Small intestine (tissue), 7 donors: ENCODE results near the gene ARNT2. TPM values are rescaled to one million over a fixed set of nuclear protein-coding genes. Genes with fewer than 3 reads are reported as not detected.

Experiments used
- DNase-seq, 2 donors: peaks; one replicate each; pipeline versions ENCODE4 v3.0.0 to v3.0.0-alpha.2; 2013
- FAIRE-seq: peaks from 2 replicates; lab custom pipeline; 2012; peaks lifted over from hg19 to GRCh38; lab: Jason Lieb, UNC
- H3K27ac ChIP-seq, 3 donors: one replicate each; pipeline ENCODE4 v1.5.1; 2013; ENCODE audit warnings: low read length in 2 of 3, mild to moderate bottlenecking in 2 of 3, control low read depth in 1 of 3, inconsistent platforms in 1 of 3, low read depth in 1 of 3, moderate library complexity in 1 of 3
- H3K27me3 ChIP-seq, 3 donors: one replicate each; pipeline ENCODE4 v1.6.1; 2013; ENCODE audit warnings: low read length in 3 of 3, inconsistent platforms in 1 of 3; ENCODE audit not compliant: control insufficient read depth in 3 of 3, insufficient read depth in 3 of 3
- H3K36me3 ChIP-seq, 3 donors: one replicate each; pipeline ENCODE4 v1.6.1; 2013; ENCODE audit warnings: low read length in 3 of 3, inconsistent platforms in 1 of 3, low read depth in 1 of 3, mild to moderate bottlenecking in 1 of 3, moderate library complexity in 1 of 3; ENCODE audit not compliant: control insufficient read depth in 3 of 3, insufficient read depth in 2 of 3
- H3K4me1 ChIP-seq, 3 donors: one replicate each; pipeline ENCODE4 v1.6.1; 2013; ENCODE audit warnings: low read length in 2 of 3, inconsistent platforms in 1 of 3, low read depth in 1 of 3, mild to moderate bottlenecking in 1 of 3, moderate library complexity in 1 of 3; ENCODE audit not compliant: control insufficient read depth in 3 of 3, insufficient read depth in 2 of 3
- H3K4me3 ChIP-seq, 3 donors: one replicate each; pipeline ENCODE4 v1.5.1; 2013; ENCODE audit warnings: low read length in 3 of 3, control low read depth in 1 of 3, inconsistent platforms in 1 of 3, low read depth in 1 of 3, mild to moderate bottlenecking in 1 of 3, moderate library complexity in 1 of 3
- H3K9me3 ChIP-seq, 2 donors: one replicate each; pipeline ENCODE4 v1.6.1; 2013; ENCODE audit warnings: low read depth in 1 of 2, low read length in 1 of 2; ENCODE audit not compliant: control insufficient read depth in 2 of 2, insufficient read depth in 1 of 2
- WGBS, 3 donors: extraction: QIAGEN DNeasy Blood & Tissue Kit; methylation state at CpG; one replicate each; pipeline ENCODE4 v1.1.7; 2013; 5-methylcytosine and 5-hydroxymethylcytosine counted together
- polyA plus RNA-seq, 4 donors: library from polyadenylated mRNA; stranded (reverse) in 3 of 4; unstranded in 1 of 4; fragments of 200-250 nt in 3 of 4; fragments of 120-200 nt in 1 of 4; gene quantifications; one replicate each; pipeline versions ENCODE4 v1.2.1 to v1.2.3, GENCODE V29; 2013
- donor health status: healthy with polysubstance abuse.
- donor health status: control.
- donor health status: control.
- donor health status: Bipolar disorder and iron deficiency.
- donor health status: healthy.

The ARNT2 gene
- polyA plus RNA-seq, 4 donors = 0.45 to 4.4 (median 2.4) TPM

DNA sequence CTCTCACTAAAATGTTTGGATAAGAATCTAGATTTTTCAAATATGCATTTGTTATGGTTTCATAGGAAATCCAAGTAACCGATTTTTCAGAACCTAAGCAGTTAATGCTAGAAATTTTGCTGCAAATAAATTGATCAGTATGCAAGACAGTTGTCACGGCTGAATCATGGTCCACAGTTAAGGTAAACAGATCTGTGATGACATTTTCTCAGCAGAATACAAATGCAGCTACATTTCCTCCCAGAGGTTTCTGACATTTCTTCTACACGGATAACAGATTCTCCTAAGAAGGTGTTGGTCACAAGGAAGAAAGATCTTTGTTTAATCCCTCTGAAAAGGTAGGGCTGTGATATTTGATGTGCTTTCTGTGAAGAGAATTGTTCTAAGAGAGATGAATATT lies 36.9 kb downstream of the ARNT2 start:
- 67 to 71% (median 70%) methylated on average over 3 of the region's 3 CpGs for WGBS, 3 donors
- DNase-seq (no peak), FAIRE-seq (no peak)
- Histone ChIP-seq H3K9me3 (no peaks in the 10 kb centered on the region), H3K27ac (no peak overlapping the region), H3K4me1 (no peaks in the 10 kb centered on the region), H3K4me3 (no peak overlapping the region), H3K27me3 (no peaks in the 10 kb centered on the region), H3K36me3 (no peaks in the 10 kb centered on the region)

DNA sequence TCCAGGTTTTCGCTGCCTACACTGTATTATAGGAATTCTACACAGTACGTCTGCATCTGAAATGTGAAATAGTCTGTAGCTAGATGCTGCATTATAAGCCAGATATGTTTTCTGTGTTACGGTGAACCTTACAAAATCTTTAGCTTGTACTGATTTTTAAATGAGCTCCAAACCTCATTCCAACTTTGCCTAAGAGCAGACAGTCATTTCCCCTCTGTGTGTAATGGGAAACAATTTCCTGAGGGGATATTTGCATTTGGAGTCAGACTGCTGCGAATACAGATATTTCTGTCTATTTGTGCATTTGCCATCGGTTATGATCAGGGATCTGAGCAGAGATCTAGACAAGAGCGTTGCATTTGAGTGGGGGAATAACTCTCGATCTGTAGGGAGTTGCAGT lies 37.5 kb downstream of the ARNT2 start:
- Histone ChIP-seq H3K4me1 (no peaks in the 10 kb centered on the region), H3K27me3 (no peaks in the 10 kb centered on the region), H3K27ac (no peak overlapping the region), H3K9me3 (no peaks in the 10 kb centered on the region), H3K36me3 (no peaks in the 10 kb centered on the region), H3K4me3 (no peak overlapping the region)
- FAIRE-seq (no peak), DNase-seq (no peak)
- 69 to 90% (median 79%) methylated on average over 7 of the region's 7 CpGs for WGBS, 3 donors

- no peaks in the 10 kb centered on the region for H3K9me3 ChIP-seq
- FAIRE-seq (no peak), DNase-seq (no peak)
- H3K27ac ChIP-seq = no peak overlapping the region
- H3K4me1 ChIP-seq = no peaks in the 10 kb centered on the region
- H3K4me3 ChIP-seq = no peak overlapping the region
- no peaks in the 10 kb centered on the region for H3K27me3 ChIP-seq
- 90 to 96% (median 93%) methylated on average over 6 of the region's 6 CpGs for WGBS, 3 donors
- no peaks in the 10 kb centered on the region for H3K36me3 ChIP-seq
Observed at GRCh38 chr15:80442728-80443403, 38.7 kb downstream of the ARNT2 start.

DNA sequence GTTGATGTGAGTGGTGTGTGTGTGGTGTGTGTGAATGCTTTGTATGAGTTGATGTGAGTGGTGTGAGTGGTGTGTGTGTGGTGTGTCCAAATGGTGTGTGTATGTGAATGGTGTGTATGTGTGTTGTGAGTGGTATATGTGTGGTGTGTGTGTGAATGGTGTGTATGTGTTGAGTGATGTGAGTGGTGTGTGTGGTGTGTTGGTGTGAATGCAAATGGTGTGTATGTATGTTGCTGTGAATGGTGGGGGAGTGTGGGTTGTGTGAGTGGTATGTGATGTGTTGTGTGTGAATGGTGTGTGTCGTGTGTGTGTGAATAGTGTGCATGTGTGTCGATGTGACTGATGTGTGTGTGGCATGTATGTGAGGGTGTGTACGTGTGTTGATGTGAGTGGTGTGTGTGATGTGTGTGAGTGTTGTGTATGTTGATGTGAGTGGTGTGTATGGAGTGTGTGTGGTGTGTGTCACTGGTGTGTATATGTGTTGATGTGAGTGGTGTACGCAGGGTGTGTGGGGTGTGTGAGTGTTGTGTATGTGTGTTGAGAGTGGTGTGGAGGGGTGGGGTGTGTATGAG lies 40.6 kb downstream of the ARNT2 start:
- Histone ChIP-seq H3K27me3 (no peaks in the 10 kb centered on the region), H3K9me3 (no peaks in the 10 kb centered on the region), H3K36me3 (no peaks in the 10 kb centered on the region), H3K4me3 (no peak overlapping the region), H3K4me1 (no peaks in the 10 kb centered on the region), H3K27ac (no peak overlapping the region)
- FAIRE-seq (no peak), DNase-seq (no peak)
- WGBS, 3 donors = 93 to 96% (median 95%) methylated on average over 4 of the region's 4 CpGs

DNA sequence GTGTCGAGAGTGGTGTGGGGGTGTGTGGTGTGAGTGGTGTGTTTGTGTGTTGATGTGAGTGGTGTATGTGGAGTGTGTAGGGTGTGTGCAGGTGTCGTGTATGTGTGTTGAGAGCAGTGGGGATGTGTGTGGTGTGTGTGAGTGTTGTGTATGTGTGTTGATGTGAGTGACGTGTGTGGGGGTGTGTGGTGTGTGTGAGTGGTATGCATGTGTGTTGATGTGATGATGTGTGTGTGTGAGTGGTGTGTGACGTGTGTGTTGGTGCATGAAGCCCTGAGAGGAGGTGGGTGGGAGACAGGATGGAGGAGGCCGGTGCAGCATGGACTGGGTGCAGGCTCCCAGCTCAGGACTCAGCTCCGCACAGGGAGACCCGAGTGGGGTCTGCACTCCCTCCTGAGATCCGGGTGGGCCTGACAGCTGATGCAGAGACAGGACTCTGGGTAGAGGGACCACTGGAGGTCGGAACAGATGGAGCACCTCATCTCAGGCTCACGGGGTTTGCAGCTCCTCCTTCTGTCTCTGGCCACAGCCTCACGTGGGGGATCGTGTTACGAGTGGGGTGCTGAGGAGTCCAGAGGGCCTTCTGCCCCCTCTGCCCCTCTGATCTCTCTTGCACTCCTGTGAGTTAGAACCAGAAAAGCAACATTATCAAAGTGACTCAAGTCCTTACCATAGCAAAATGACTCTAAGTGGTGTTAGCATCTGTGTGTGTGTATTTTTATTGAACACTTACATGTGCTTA lies 41.3 kb downstream of the ARNT2 start:
- DNase-seq (no peak), FAIRE-seq (no peak)
- H3K27me3 ChIP-seq = no peaks in the 10 kb centered on the region
- no peaks in the 10 kb centered on the region for H3K36me3 ChIP-seq
- no peak overlapping the region for H3K27ac ChIP-seq
- H3K4me1 ChIP-seq = no peaks in the 10 kb centered on the region
- H3K4me3 ChIP-seq = no peak overlapping the region
- 81 to 85% (median 84%) methylated on average over 13 of the region's 13 CpGs for WGBS, 3 donors
- no peaks in the 10 kb centered on the region for H3K9me3 ChIP-seq

DNA sequence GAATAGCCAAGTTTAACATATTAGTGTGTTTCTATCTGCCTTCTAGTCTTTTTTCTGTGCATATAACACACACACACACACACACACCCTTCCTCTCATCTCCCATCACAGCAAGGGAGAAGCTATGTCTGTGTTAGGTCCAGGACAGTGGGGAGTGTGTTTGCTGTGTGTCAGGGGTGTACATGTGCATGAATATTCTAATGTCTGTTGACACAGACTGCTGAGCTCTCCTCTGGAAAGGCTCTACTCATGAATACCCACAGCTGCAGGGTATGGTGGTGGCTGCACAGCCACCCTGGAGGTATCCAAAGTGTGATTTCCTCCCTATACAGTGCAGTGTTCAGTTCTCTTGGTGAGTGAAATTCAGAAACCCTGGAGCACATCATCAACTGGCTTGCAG lies 42.9 kb downstream of the ARNT2 start:
- FAIRE-seq = no peak
- no peak for DNase-seq

DNA sequence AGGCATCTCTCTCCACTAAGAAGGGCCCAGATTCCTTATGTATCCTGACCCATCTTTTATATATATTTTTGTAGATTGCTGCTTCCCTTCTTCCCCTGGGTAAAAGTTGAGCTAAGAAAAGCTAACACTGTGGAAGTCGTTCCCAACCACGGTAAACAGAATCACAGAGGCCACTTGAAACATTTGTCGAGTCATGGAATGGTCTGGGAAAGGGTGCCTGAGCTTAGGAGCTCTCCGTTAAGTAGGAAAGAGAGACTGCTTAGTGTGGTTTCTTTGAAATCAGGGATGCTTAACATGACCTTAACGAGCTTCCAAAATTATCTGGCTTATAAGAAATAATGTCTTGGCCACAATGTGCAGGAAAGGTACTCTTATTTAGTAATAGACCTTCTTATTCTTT lies 45.6 kb downstream of the ARNT2 start:
- H3K4me3 ChIP-seq = no peak overlapping the region
- WGBS, 3 donors = 63 to 81% (median 78%) methylated on average over 5 of the region's 5 CpGs
- H3K9me3 ChIP-seq = no peaks in the 10 kb centered on the region
- H3K36me3 ChIP-seq = no peaks in the 10 kb centered on the region
- H3K27ac ChIP-seq = no peak overlapping the region
- DNase-seq = no peak
- no peaks in the 10 kb centered on the region for H3K27me3 ChIP-seq
- no peak for FAIRE-seq
- H3K4me1 ChIP-seq = no peaks in the 10 kb centered on the region

More for the DNA sequence above, 42.9 kb downstream of the ARNT2 start:
- Histone ChIP-seq H3K4me3 (no peak overlapping the region), H3K27me3 (no peaks in the 10 kb centered on the region), H3K36me3 (no peaks in the 10 kb centered on the region), H3K27ac (no peak overlapping the region), H3K9me3 (no peaks in the 10 kb centered on the region), H3K4me1 (no peaks in the 10 kb centered on the region)

DNA sequence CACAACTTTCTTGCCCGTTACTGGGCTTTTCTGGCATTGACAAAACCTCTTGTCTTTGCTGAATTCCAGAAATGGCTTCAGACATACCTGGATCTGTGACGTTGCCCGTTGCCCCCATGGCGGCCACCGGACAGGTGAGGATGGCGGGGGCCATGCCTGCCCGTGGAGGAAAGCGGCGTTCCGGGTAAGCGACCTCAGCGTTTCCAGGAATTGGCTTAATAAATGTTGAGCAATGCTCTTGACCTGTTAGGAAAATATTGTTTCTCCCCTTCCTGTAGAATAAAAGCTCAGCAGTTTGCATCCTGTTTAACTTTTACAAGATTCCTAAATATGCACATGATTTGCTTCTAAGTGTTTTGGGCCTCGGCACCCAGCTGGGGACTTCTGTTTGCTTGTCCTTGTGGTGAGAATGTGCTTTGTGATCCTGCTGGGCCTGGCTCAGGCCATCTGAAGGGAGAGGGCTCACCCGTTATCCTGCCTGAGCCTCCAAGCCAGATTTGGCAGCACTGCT lies 46.7 kb downstream of the ARNT2 start:
- H3K9me3 ChIP-seq = no peaks in the 10 kb centered on the region
- no peak overlapping the region for H3K27ac ChIP-seq
- DNase-seq (no peak), FAIRE-seq (no peak)
- WGBS, 3 donors = 70 to 88% (median 87%) methylated on average over 14 of the region's 14 CpGs
- no peaks in the 10 kb centered on the region for H3K4me1 ChIP-seq
- no peaks in the 10 kb centered on the region for H3K27me3 ChIP-seq
- H3K36me3 ChIP-seq = no peaks in the 10 kb centered on the region
- no peak overlapping the region for H3K4me3 ChIP-seq
